Upper lobe of right lung (tissue), 1 donor: ENCODE results near the gene SLC22A7. TPM values are rescaled to one million over a fixed set of nuclear protein-coding genes. Genes with fewer than 3 reads are reported as not detected.

Experiments
- ATAC-seq: fragments of 200-7000 bp; cut with Tn5 transposase; one replicate; pipeline ENCODE4 v1.9.1; 2020; ENCODE audit warnings: mild to moderate bottlenecking, moderate library complexity
- DNase-seq: peaks from one replicate; pipeline ENCODE4 v3.0.0-alpha.2; 2020
- H3K27ac ChIP-seq: fragments of 200-600 bp; one replicate; pipeline ENCODE4 v1.8.0; 2022
- H3K27me3 ChIP-seq: fragments of 200-600 bp; one replicate; pipeline ENCODE4 v1.8.0; 2022; ENCODE audit warnings: mild to moderate bottlenecking
- H3K36me3 ChIP-seq: fragments of 200-600 bp; one replicate; pipeline ENCODE4 v1.8.0; 2022
- H3K4me1 ChIP-seq: fragments of 200-600 bp; one replicate; pipeline ENCODE4 v1.8.0; 2022
- H3K4me3 ChIP-seq: fragments of 200-600 bp; one replicate; pipeline ENCODE4 v1.8.0; 2022; ENCODE audit warnings: mild to moderate bottlenecking
- H3K9me3 ChIP-seq: fragments of 200-600 bp; one replicate; pipeline ENCODE4 v1.8.0; 2022
- intact Hi-C: fragments of 100-400 bp; cut with DNase I; formaldehyde crosslinking; loops from one replicate; pipeline ENCODE4 v1.11.0; 2022
- total RNA-seq: library from RNA; stranded (reverse); fragmentation: NEBNext Ultra II Directional; extraction: Animal tissue kit (Norgen Biotek cat#: 25700); gene quantifications from one replicate; pipeline ENCODE4 v1.2.1, GENCODE V29; 2021
- TF ChIP-seq, protein P1 (sequence below): fragments of 200-600 bp; IDR thresholded peaks from one replicate; pipeline ENCODE4 v1.8.0; 2022; ENCODE audit warnings: antibody characterized with exemption
- donor health status: DM: no; HTN: yes; CAD: no; lungs with severe emphysema.

The SLC22A7 gene
- total RNA-seq, 1 donor from 2014 or later = not detected

DNA sequence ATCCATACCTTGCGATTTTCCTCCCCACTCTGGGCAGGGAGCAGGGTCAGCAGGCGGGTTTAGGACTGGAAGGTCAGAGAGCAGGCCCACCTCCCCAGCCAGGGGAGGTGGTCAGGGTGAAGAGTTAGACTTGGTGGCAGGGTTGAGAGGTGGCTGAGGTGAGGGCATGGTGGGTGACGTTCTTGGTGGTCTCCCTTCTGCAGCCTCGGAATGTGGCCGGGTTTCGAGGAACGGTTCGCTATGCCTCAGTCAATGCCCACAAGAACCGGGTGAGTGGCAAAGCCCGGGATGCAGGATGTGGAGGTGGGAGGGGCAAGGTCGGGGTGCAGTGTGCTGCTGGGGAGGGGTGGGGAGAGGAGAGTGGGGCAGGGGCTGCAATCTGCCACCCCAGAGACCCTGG lies 43.2 kb upstream of the SLC22A7 start:
- TF ChIP-seq, protein P1, sequence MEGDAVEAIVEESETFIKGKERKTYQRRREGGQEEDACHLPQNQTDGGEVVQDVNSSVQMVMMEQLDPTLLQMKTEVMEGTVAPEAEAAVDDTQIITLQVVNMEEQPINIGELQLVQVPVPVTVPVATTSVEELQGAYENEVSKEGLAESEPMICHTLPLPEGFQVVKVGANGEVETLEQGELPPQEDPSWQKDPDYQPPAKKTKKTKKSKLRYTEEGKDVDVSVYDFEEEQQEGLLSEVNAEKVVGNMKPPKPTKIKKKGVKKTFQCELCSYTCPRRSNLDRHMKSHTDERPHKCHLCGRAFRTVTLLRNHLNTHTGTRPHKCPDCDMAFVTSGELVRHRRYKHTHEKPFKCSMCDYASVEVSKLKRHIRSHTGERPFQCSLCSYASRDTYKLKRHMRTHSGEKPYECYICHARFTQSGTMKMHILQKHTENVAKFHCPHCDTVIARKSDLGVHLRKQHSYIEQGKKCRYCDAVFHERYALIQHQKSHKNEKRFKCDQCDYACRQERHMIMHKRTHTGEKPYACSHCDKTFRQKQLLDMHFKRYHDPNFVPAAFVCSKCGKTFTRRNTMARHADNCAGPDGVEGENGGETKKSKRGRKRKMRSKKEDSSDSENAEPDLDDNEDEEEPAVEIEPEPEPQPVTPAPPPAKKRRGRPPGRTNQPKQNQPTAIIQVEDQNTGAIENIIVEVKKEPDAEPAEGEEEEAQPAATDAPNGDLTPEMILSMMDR = no peak
- H3K4me3 ChIP-seq = no peak overlapping the region
- intact Hi-C loops = no loop called here
- peaks cover 8% of the 10 kb centered on the region for H3K27me3 ChIP-seq
- no peaks in the 10 kb centered on the region for H3K9me3 ChIP-seq
- no peak overlapping the region for H3K27ac ChIP-seq
- no peak for ATAC-seq
- no peaks in the 10 kb centered on the region for H3K36me3 ChIP-seq
- DNase-seq = no peak
- H3K4me1 ChIP-seq = no peaks in the 10 kb centered on the region

DNA sequence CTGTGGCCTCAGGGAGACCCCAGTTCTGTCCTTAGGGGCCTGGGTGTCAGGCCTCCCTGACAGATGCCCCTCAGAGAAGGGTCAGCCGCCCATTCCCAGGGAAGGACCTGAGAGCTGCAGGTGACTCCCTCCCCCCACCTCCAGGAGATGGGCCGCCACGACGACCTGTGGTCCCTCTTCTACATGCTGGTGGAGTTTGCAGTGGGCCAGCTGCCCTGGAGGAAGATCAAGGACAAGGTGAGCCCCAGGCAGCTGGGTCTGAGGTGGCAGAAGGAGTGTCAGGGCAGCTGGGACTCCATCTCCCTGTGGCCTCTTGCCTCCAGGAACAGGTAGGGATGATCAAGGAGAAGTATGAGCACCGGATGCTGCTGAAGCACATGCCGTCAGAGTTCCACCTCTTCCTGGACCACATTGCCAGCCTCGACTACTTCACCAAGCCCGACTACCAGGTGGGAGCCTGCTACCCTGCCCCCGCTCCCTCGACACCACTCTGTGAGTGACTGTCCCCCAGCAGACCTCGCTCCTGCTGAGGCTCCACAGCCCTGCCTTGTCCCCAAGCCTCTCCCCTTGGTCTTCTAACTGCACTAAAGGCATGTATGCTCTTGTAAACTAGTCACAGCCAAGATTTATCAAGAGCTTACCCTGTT lies 42.5 kb upstream of the SLC22A7 start:
- ATAC-seq = no peak
- no peak for DNase-seq
- no peaks in the 10 kb centered on the region for H3K9me3 ChIP-seq
- H3K27me3 ChIP-seq = peaks cover 8% of the 10 kb centered on the region
- no peaks in the 10 kb centered on the region for H3K4me1 ChIP-seq
- no peak overlapping the region for H3K27ac ChIP-seq
- H3K4me3 ChIP-seq = no peak overlapping the region
- no peaks in the 10 kb centered on the region for H3K36me3 ChIP-seq
- intact Hi-C loops = no loop called here
- TF ChIP-seq, protein P1 = no peak

DNA sequence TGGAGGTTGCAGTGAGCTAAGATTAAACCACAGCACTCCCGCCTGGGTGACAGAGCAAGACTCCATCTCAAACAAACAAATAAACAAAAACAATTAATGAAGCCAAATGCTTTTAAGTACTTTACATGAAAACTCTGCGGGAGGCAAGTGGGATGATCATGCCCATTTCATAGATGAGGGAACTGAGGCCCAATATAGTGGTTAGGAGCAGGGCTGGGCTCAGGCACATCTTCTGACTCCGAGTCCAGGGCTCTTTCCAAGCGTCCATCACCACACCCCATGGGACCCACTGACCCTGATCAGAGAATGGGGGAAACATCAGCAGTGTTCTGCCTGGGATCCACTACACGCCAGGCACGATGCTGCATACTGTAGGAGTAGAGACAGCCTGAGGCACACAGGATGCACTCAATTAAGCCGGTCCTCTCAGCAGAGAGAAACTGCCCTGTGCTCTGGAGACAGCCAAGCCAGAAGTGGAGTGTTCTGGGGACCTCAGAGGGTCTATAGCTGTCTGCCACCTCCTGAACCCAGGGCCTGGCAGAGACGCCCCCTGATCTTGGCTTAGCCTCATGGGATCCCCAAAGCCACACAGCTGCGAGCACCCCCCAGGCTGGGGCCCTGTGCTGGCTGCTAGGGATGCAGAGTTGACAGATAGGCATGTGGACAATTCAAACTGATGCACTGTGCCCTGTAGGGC lies 41.2 kb upstream of the SLC22A7 start:
- Histone ChIP-seq H3K36me3 (no peaks in the 10 kb centered on the region), H3K4me3 (no peak overlapping the region), H3K4me1 (no peaks in the 10 kb centered on the region), H3K27ac (no peak overlapping the region), H3K27me3 (no peaks in the 10 kb centered on the region), H3K9me3 (no peaks in the 10 kb centered on the region)
- TF ChIP-seq, protein P1 = no peak
- DNase-seq (no peak), ATAC-seq (no peak)
- intact Hi-C loops = no loop called here

DNA sequence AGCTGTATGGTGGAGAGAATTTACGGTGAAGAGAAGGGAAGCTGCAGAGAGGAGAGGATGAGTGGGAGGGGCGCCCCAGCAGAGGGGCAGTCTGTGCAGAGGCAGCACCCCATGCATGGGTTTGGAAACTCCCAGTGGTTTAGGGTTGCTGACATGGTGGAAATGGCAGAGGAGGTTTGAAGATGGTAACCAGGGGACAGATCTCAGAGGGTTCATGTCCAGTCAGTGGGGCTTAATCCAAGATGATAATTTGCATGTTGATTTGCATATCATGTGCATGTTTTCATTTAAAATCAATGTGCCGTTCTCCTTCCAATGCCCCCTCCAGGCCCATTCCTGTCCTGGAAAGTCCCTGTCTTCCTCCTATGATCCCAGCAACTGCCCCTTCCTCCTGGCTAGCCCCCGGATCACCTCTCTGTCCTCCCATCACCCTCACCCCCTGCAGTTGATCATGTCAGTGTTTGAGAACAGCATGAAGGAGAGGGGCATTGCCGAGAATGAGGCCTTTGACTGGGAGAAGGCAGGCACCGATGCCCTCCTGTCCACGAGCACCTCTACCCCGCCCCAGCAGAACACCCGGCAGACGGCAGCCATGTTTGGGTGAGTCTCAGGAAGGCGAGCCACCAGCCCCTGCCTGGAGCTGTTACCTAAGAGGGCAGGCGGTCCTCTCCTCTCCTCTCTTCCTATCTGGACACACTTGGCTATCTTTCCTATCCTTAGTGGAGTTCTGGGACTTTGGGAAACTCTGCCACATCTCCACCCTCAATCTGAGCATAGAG lies 40.5 kb upstream of the SLC22A7 start:
- ATAC-seq (no peak), DNase-seq (no peak)
- TF ChIP-seq, protein P1 = no peak
- Histone ChIP-seq H3K36me3 (no peaks in the 10 kb centered on the region), H3K27ac (no peak overlapping the region), H3K4me1 (no peaks in the 10 kb centered on the region), H3K4me3 (no peak overlapping the region), H3K9me3 (no peaks in the 10 kb centered on the region), H3K27me3 (no peaks in the 10 kb centered on the region)
- intact Hi-C loops = no loop called here

DNA sequence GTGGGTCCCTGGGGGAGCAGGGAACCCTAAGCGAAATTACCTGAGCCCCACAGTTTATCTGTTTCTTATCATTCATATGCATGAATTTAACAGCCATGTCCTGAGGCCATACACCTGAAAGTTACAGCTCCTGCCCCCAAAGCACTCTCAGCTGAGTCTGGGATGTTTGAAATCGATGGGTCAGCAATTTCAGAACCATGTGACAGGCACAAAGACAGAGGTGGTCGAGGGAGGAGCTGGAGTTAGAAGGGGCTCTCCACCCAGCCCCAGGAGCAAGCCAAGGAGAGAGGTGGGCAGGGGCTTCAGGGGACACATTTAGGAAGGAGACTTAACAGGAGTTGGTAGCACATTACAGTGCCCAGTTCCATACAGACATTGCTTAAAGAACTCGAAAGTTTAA lies 39.9 kb upstream of the SLC22A7 start:
- Histone ChIP-seq H3K4me1 (no peaks in the 10 kb centered on the region), H3K4me3 (no peak overlapping the region), H3K36me3 (no peaks in the 10 kb centered on the region), H3K9me3 (no peaks in the 10 kb centered on the region), H3K27me3 (no peaks in the 10 kb centered on the region), H3K27ac (no peak overlapping the region)
- no peak for ATAC-seq
- DNase-seq = no peak
- TF ChIP-seq, protein P1 = no peak
- intact Hi-C loops = no loop called here
